ENCODE measurements around the gene RNFT2.

The RNFT2 gene

DNA sequence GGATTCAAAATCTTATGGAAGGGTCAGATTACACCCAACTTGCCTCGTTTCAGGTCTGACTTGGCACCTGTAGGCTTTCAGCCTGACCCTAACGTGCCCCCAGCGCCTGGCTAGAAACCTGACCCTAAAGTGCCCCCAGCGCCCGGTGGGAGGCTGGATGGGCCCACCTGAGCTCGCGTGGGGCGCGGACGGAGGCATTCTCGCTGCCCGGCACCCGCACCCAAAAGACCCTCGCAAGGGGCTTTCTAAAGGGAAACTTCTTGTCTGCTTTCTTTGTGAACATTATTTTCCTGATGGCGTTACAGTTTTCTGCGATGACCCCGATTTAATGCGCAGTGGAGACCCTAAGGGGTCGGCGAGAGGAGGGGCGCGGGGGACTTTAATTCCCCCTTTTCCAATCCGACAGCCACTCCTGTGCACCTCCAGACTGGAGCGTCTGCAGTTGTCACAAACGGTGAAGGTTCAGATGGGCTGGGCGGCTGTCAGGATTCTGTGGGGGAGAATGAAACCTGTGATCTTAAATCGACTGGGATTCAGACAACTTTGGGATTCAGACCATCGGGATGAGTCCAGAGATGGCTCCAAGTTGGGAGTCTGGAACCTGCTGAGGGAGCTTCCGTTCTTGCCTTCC lies 143.9 kb downstream of the RNFT2 start:
- H3K27ac Mint-ChIP-seq: no peak overlapping the region
- TF ChIP-seq, protein P1, sequence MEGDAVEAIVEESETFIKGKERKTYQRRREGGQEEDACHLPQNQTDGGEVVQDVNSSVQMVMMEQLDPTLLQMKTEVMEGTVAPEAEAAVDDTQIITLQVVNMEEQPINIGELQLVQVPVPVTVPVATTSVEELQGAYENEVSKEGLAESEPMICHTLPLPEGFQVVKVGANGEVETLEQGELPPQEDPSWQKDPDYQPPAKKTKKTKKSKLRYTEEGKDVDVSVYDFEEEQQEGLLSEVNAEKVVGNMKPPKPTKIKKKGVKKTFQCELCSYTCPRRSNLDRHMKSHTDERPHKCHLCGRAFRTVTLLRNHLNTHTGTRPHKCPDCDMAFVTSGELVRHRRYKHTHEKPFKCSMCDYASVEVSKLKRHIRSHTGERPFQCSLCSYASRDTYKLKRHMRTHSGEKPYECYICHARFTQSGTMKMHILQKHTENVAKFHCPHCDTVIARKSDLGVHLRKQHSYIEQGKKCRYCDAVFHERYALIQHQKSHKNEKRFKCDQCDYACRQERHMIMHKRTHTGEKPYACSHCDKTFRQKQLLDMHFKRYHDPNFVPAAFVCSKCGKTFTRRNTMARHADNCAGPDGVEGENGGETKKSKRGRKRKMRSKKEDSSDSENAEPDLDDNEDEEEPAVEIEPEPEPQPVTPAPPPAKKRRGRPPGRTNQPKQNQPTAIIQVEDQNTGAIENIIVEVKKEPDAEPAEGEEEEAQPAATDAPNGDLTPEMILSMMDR (IDR thresholded peaks at IDR 0.05; ENCODE audit: unreplicated experiment in 3 of 3): no peak
- H3K36me3 Mint-ChIP-seq (ENCODE audit: low read depth): no peaks in the 10 kb centered on the region
- H3K27me3 Mint-ChIP-seq (ENCODE audit: low read depth): peaks cover 84% of the 10 kb centered on the region
- H3K4me3 Mint-ChIP-seq: peak overlapping the region; percentile 79 to 84 (median 80)
- no peaks in the 10 kb centered on the region for H3K9me3 Mint-ChIP-seq
- H3K4me1 Mint-ChIP-seq: peaks cover 37% of the 10 kb centered on the region

DNA sequence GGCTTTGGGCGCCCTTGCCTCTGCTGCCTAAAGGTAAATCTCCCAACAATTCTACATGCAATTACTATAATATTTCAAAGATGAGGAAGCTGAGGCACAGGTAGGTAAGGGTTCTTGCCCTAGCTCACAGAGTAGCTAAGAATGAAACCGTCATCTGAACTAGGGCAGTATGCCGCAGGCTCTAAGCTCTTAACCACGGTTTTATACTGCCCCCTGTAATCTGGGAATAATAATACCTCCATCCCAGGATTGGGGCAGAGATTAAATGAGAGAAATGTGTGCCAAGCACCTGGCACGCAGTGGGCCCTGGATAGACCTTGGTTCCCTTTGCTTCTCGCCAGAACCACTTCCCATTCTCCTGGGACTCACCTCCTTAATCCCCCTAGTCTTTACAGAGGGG lies 144.6 kb downstream of the RNFT2 start:
- H3K9me3 Mint-ChIP-seq: no peaks in the 10 kb centered on the region
- H3K27ac Mint-ChIP-seq: no peak overlapping the region
- TF ChIP-seq, protein P1 (IDR thresholded peaks at IDR 0.05; ENCODE audit: unreplicated experiment in 3 of 3): peak; percentile 19 to 32 (median 29)
- no peaks in the 10 kb centered on the region for H3K36me3 Mint-ChIP-seq (ENCODE audit: low read depth)
- H3K27me3 Mint-ChIP-seq (ENCODE audit: low read depth): peaks cover 83% of the 10 kb centered on the region
- H3K4me1 Mint-ChIP-seq: peaks cover 37% of the 10 kb centered on the region
- peak overlapping the region; percentile 79 to 84 (median 80) for H3K4me3 Mint-ChIP-seq

DNA sequence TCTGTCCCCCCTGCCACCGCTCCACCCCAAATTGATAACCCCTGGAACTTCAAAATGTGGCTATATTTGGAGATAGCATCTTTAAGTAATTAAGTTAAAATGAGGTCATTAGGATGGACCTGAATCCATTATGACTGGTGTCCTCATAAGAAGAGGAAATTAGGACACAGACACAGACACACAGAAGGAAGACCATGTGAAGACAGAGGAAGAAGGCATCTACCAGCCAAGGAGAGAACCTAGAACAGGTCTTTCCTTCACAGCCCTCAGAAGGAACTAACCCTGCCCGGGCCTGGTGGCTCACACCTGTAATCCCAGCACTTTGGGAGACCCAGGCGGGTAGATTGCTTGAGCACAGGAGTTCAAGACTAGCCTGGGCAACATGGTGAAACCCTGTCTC lies 146.8 kb downstream of the RNFT2 start:
- Mint-ChIP-seq H3K4me3 (no peak overlapping the region), H3K36me3 (ENCODE audit: low read depth) (no peaks in the 10 kb centered on the region), H3K9me3 (no peaks in the 10 kb centered on the region), H3K27ac (no peak overlapping the region), H3K4me1 (peaks cover 23% of the 10 kb centered on the region), H3K27me3 (ENCODE audit: low read depth) (peaks cover 69% of the 10 kb centered on the region)
- TF ChIP-seq, protein P1 (IDR thresholded peaks at IDR 0.05; ENCODE audit: unreplicated experiment in 3 of 3): no peak

DNA sequence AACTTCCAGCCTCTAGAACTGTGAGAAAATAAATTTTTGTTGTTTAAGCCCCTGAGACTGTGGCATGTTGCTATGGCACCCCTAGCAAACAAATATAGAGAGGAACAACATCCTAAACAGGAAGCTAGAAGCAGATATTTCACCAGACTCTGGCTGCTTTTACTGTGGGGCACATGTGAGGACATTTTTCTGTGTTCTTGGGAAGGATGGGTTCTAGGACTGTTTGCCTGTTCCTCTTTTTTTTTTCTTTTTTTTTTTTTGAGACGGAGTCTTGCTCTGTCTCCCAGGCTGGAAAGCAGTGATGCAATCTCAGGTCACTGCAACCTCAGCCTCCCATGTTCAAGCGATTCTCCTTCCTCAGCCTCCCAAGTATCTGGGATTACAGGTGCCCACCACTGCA lies 147.4 kb downstream of the RNFT2 start:
- TF ChIP-seq, protein P1 (IDR thresholded peaks at IDR 0.05; ENCODE audit: unreplicated experiment in 3 of 3): no peak
- Mint-ChIP-seq H3K36me3 (ENCODE audit: low read depth) (no peaks in the 10 kb centered on the region), H3K27ac (no peak overlapping the region), H3K4me3 (no peak overlapping the region), H3K4me1 (peaks cover 16% of the 10 kb centered on the region), H3K9me3 (no peaks in the 10 kb centered on the region), H3K27me3 (ENCODE audit: low read depth) (peaks cover 63% of the 10 kb centered on the region)

DNA sequence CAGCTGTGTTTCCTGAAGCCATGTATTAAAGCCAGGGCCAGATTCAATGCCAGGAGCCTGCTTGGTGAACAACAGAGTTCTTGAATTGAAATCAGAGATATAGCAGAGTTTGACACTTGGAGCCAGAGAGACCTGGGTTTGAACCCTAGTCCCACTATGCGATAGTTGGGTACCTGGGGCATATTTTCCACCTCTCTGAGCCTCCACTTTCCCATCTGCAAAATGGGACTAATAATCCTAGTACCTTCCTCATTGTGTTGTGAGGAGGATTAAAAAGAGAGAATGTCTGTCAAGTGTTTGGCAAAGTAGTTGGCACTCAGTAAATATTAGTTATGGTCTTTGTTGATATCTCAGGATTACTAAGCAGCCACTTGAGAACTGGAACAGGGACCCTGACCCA lies 149.1 kb downstream of the RNFT2 start:
- Mint-ChIP-seq H3K36me3 (ENCODE audit: low read depth) (no peaks in the 10 kb centered on the region), H3K9me3 (no peaks in the 10 kb centered on the region), H3K27ac (no peak overlapping the region), H3K27me3 (ENCODE audit: low read depth) (peaks cover 51% of the 10 kb centered on the region), H3K4me3 (no peak overlapping the region), H3K4me1 (peaks cover 7% of the 10 kb centered on the region)
- TF ChIP-seq, protein P1 (IDR thresholded peaks at IDR 0.05; ENCODE audit: unreplicated experiment in 3 of 3): no peak

DNA sequence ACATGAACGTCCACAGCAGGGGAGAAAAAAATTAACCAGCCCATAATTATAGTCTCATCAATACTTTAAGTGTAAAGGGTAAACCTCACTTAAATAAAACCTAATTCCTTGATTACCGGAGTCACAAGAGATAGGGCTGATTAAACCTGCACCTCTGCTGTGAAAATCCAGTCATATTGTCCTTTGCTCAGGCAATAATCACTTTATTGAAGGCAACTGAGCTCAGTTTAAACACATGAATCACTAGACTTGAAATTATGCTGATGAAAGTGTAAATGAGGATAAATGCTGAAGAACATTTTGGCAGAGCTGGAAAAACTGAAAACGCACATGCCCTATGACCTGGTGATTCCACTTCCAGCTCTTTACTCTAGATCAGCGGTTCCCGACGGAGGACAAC lies 149.8 kb downstream of the RNFT2 start:
- TF ChIP-seq, protein P1 (IDR thresholded peaks at IDR 0.05; ENCODE audit: unreplicated experiment in 3 of 3): no peak
- Mint-ChIP-seq H3K4me3 (no peak overlapping the region), H3K27ac (no peak overlapping the region), H3K4me1 (no peaks in the 10 kb centered on the region), H3K27me3 (ENCODE audit: low read depth) (peaks cover 45% of the 10 kb centered on the region), H3K9me3 (no peaks in the 10 kb centered on the region), H3K36me3 (ENCODE audit: low read depth) (no peaks in the 10 kb centered on the region)
